ENCODE measurements around the gene IKZF2.

Gene IKZF2

GRCh38 chr2:212953170-212953920 is 198.1 kb downstream of the IKZF2 start:
- no peak for DNase-seq

- DNase-seq, result no peak
These were observed 201.6 kb downstream of the IKZF2 start for GRCh38 chr2:212949786-212950185.
